Upper lobe of right lung (tissue), 1 donor: Measurements from ENCODE around the gene WDR75. TPM values are rescaled to one million over a fixed set of nuclear protein-coding genes. Genes with fewer than 3 reads are reported as not detected.

Source experiments
- ATAC-seq: fragments of 200-7000 bp; cut with Tn5 transposase; one replicate; pipeline ENCODE4 v1.9.1; 2020; ENCODE audit warnings: mild to moderate bottlenecking, moderate library complexity
- DNase-seq: peaks from one replicate; pipeline ENCODE4 v3.0.0-alpha.2; 2020
- H3K27ac ChIP-seq: fragments of 200-600 bp; one replicate; pipeline ENCODE4 v1.8.0; 2022
- H3K27me3 ChIP-seq: fragments of 200-600 bp; one replicate; pipeline ENCODE4 v1.8.0; 2022; ENCODE audit warnings: mild to moderate bottlenecking
- H3K36me3 ChIP-seq: fragments of 200-600 bp; one replicate; pipeline ENCODE4 v1.8.0; 2022
- H3K4me1 ChIP-seq: fragments of 200-600 bp; one replicate; pipeline ENCODE4 v1.8.0; 2022
- H3K4me3 ChIP-seq: fragments of 200-600 bp; one replicate; pipeline ENCODE4 v1.8.0; 2022; ENCODE audit warnings: mild to moderate bottlenecking
- H3K9me3 ChIP-seq: fragments of 200-600 bp; one replicate; pipeline ENCODE4 v1.8.0; 2022
- CTCF ChIP-seq: fragments of 200-600 bp; IDR thresholded peaks from one replicate; pipeline ENCODE4 v1.8.0; 2022; ENCODE audit warnings: antibody characterized with exemption
- intact Hi-C: fragments of 100-400 bp; cut with DNase I; formaldehyde crosslinking; loops from one replicate; pipeline ENCODE4 v1.11.0; 2022
- total RNA-seq: library from RNA; stranded (reverse); fragmentation: NEBNext Ultra II Directional; extraction: Animal tissue kit (Norgen Biotek cat#: 25700); gene quantifications from one replicate; pipeline ENCODE4 v1.2.1, GENCODE V29; 2021
- donor health status: DM: no; HTN: yes; CAD: no; lungs with severe emphysema.

WDR75 gene
- total RNA-seq, 1 donor from 2014 or later: 23.4 TPM

GRCh38 chr2:189499137-189499536, 57.9 kb downstream of the WDR75 start:
- no peaks in the 10 kb centered on the region for H3K4me1 ChIP-seq
- H3K4me3 ChIP-seq: no peak overlapping the region
- TF ChIP-seq CTCF: no peak
- intact Hi-C loops: no loop called here
- H3K36me3 ChIP-seq: no peaks in the 10 kb centered on the region
- no peak for DNase-seq
- ATAC-seq: no peak
- no peak overlapping the region for H3K27ac ChIP-seq
- H3K9me3 ChIP-seq: no peaks in the 10 kb centered on the region
- H3K27me3 ChIP-seq: no peaks in the 10 kb centered on the region

GRCh38 chr2:189500456-189501160, 59.3 kb downstream of the WDR75 start:
- Histone ChIP-seq H3K4me1 (no peaks in the 10 kb centered on the region), H3K27ac (no peak overlapping the region), H3K9me3 (no peaks in the 10 kb centered on the region), H3K4me3 (no peak overlapping the region), H3K36me3 (no peaks in the 10 kb centered on the region), H3K27me3 (no peaks in the 10 kb centered on the region)
- DNase-seq: no peak
- intact Hi-C loops: no loop called here
- TF ChIP-seq CTCF: no peak
- no peak for ATAC-seq

DNA sequence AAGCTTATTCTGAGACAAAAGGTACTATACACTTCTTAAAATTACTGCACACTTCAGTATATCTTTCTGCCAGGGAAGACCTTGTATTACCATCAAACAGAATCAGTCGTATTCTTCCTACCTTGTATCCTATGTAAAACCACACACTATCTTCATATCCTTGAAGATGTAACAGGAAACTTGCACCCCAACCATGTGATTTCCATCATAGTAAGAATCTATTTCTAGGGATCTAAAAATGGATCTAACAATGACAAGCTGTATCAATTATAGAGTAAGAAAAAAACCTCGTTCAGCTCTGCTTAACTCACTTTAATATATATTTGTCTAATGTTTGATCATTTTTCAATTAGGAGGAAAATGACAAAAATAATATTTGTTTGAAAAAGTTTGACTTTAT, 60.2 kb downstream of the WDR75 start:
- H3K9me3 ChIP-seq: no peaks in the 10 kb centered on the region
- H3K36me3 ChIP-seq: no peaks in the 10 kb centered on the region
- no peak for DNase-seq
- no peak overlapping the region for H3K4me3 ChIP-seq
- no peaks in the 10 kb centered on the region for H3K27me3 ChIP-seq
- no peak overlapping the region for H3K27ac ChIP-seq
- no peak for ATAC-seq
- intact Hi-C loops: no loop called here
- H3K4me1 ChIP-seq: no peaks in the 10 kb centered on the region
- no peak for TF ChIP-seq CTCF

GRCh38 chr2:189502714-189503113, 61.4 kb downstream of the WDR75 start:
- no peak for TF ChIP-seq CTCF
- H3K27ac ChIP-seq: no peak overlapping the region

DNA sequence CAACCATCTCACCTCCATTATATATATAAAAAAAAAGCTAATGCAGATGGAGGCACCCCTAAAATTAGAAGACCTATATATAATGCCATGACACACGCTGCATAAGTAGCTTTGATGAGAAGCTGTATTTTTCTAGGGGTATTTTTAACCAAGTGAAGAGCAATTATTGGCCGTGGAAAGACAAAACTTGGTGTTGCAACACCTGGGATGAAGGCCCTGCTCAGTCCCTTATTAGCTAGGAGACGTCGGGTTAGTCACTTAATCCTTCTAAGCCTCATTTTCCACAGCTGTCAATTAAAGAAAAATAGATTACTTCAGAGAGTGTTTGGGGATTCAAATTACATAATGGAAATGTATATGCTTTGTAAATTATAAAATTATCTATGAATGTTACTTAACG, 63.0 kb downstream of the WDR75 start:
- intact Hi-C loops: no loop called here
- no peak overlapping the region for H3K27ac ChIP-seq
- TF ChIP-seq CTCF: no peak

More at GRCh38 chr2:189502714-189503113, 61.4 kb downstream of the WDR75 start:
- Histone ChIP-seq H3K36me3 (no peaks in the 10 kb centered on the region), H3K9me3 (no peaks in the 10 kb centered on the region), H3K27me3 (no peaks in the 10 kb centered on the region), H3K4me3 (no peak overlapping the region), H3K4me1 (no peaks in the 10 kb centered on the region)
- ATAC-seq (no peak), DNase-seq (no peak)
- intact Hi-C loops: no loop called here

DNA sequence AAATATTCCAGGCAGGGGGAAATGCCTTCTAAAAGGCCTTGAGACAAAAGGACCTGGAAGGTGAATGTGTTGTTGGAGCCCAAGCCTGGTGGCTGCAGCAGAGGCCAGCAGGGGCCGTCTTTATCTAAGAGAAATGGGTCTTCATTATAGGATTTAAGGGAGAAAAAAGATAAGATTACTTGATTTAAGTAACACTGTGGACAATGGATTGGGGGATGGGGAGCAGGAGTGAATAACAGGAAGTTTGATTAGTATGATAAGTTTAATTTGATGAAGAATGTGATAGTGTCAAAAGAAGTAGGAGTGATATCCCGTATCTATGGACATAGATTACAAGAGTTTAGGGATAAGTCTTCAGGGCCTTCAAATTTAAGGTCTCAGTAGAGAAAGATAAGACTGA, 64.2 kb downstream of the WDR75 start:
- TF ChIP-seq CTCF: no peak
- Histone ChIP-seq H3K9me3 (no peaks in the 10 kb centered on the region), H3K4me1 (no peaks in the 10 kb centered on the region), H3K27me3 (no peaks in the 10 kb centered on the region), H3K36me3 (no peaks in the 10 kb centered on the region), H3K4me3 (no peak overlapping the region), H3K27ac (no peak overlapping the region)
- intact Hi-C loops: no loop called here
- DNase-seq (no peak), ATAC-seq (no peak)

More for the DNA sequence above, 63.0 kb downstream of the WDR75 start:
- ATAC-seq: no peak
- DNase-seq: no peak
- H3K4me3 ChIP-seq: no peak overlapping the region
- no peaks in the 10 kb centered on the region for H3K4me1 ChIP-seq
- no peaks in the 10 kb centered on the region for H3K36me3 ChIP-seq
- no peaks in the 10 kb centered on the region for H3K9me3 ChIP-seq
- H3K27me3 ChIP-seq: no peaks in the 10 kb centered on the region
